ENCODE measurements around the gene CHST8.

Gene CHST8

DNA sequence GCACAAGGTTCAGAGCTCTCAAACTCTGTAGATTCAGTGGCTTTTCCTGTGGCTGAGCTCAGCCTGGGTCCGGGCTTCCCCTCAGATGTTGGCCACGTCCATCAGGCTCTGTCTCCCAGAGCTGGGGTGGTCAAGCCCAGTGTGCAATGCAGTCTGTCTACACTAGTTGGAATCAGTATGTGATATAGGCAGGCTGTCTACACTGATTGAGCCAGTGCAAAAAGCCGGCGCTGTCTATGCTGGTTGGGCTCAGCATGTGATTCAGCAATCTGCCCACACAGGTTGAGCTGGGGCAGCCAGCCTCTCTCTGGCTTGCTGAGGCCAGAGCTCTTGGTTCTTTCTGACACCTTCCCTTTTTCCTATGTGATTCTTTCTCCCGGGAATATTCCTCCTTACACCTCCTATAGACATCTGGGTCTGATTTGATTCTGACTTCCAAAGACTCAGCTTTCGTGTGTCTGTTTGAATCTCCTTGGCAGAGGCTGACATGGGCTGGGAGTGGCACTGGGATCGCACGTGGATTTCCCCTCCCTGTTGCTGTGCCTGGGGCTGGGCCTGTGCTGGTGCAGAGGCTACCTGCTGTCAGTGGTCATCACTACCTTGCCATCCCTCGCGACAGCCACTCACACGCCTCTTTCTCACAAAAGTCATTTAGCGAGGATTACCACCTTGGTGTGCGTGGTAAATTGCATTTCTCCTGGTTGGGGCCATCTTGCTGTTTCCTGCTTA is 9.3 kb downstream of the CHST8 start:
- Histone ChIP-seq H3K4me3 (ENCODE audit: low read length) (no peak overlapping the region), H3K4me1 (ENCODE audit: control insufficient read depth, insufficient read depth, low read length) (no peaks in the 10 kb centered on the region), H3K36me3 (ENCODE audit: control insufficient read depth, insufficient read depth, low read length, severe bottlenecking) (no peaks in the 10 kb centered on the region), H3K27me3 (replicated peaks; ENCODE audit: control insufficient read depth, insufficient read depth, low read length) (peaks cover 30% of the 10 kb centered on the region), H3K9me3 (ENCODE audit: control insufficient read depth, low read length) (no peaks in the 10 kb centered on the region), H3K9ac (ENCODE audit: low read length) (no peak overlapping the region)
- DNase-seq (ENCODE audit: low read depth) = no peak

GRCh38 chr19:33631609-33631973 is 9.8 kb downstream of the CHST8 start:
- Histone ChIP-seq H3K4me3 (ENCODE audit: low read length) (no peak overlapping the region), H3K9ac (ENCODE audit: low read length) (no peak overlapping the region), H3K36me3 (ENCODE audit: control insufficient read depth, insufficient read depth, low read length, severe bottlenecking) (no peaks in the 10 kb centered on the region), H3K27me3 (replicated peaks; ENCODE audit: control insufficient read depth, insufficient read depth, low read length) (peaks cover 27% of the 10 kb centered on the region), H3K4me1 (ENCODE audit: control insufficient read depth, insufficient read depth, low read length) (no peaks in the 10 kb centered on the region), H3K9me3 (ENCODE audit: control insufficient read depth, low read length) (no peaks in the 10 kb centered on the region)
- DNase-seq (ENCODE audit: low read depth) = no peak

GRCh38 chr19:33634361-33635091 is 12.8 kb downstream of the CHST8 start:
- no peak for DNase-seq (ENCODE audit: low read depth)
- no peak overlapping the region for H3K9ac ChIP-seq (ENCODE audit: low read length)
- H3K9me3 ChIP-seq (ENCODE audit: control insufficient read depth, low read length) = no peaks in the 10 kb centered on the region
- H3K4me1 ChIP-seq (ENCODE audit: control insufficient read depth, insufficient read depth, low read length) = no peaks in the 10 kb centered on the region
- H3K36me3 ChIP-seq (ENCODE audit: control insufficient read depth, insufficient read depth, low read length, severe bottlenecking) = no peaks in the 10 kb centered on the region
- peaks cover 19% of the 10 kb centered on the region for H3K27me3 ChIP-seq (replicated peaks; ENCODE audit: control insufficient read depth, insufficient read depth, low read length)
- H3K4me3 ChIP-seq (ENCODE audit: low read length) = no peak overlapping the region

GRCh38 chr19:33638167-33639034 is 16.6 kb downstream of the CHST8 start:
- H3K27me3 ChIP-seq (replicated peaks; ENCODE audit: control insufficient read depth, insufficient read depth, low read length) = peaks cover 7% of the 10 kb centered on the region
- H3K4me1 ChIP-seq (ENCODE audit: control insufficient read depth, insufficient read depth, low read length) = no peaks in the 10 kb centered on the region
- no peak overlapping the region for H3K9ac ChIP-seq (ENCODE audit: low read length)
- no peaks in the 10 kb centered on the region for H3K36me3 ChIP-seq (ENCODE audit: control insufficient read depth, insufficient read depth, low read length, severe bottlenecking)
- DNase-seq (ENCODE audit: low read depth) = no peak
- no peaks in the 10 kb centered on the region for H3K9me3 ChIP-seq (ENCODE audit: control insufficient read depth, low read length)
- H3K4me3 ChIP-seq (ENCODE audit: low read length) = no peak overlapping the region

- Histone ChIP-seq H3K36me3 (ENCODE audit: control insufficient read depth, insufficient read depth, low read length, severe bottlenecking) (no peaks in the 10 kb centered on the region), H3K9me3 (ENCODE audit: control insufficient read depth, low read length) (no peaks in the 10 kb centered on the region), H3K4me3 (ENCODE audit: low read length) (no peak overlapping the region), H3K9ac (ENCODE audit: low read length) (no peak overlapping the region), H3K27me3 (replicated peaks; ENCODE audit: control insufficient read depth, insufficient read depth, low read length) (peaks cover 7% of the 10 kb centered on the region), H3K4me1 (ENCODE audit: control insufficient read depth, insufficient read depth, low read length) (no peaks in the 10 kb centered on the region)
- no peak for DNase-seq (ENCODE audit: low read depth)
Observed at GRCh38 chr19:33639035-33639681, 17.4 kb downstream of the CHST8 start.

- Histone ChIP-seq H3K27me3 (replicated peaks; ENCODE audit: control insufficient read depth, insufficient read depth, low read length) (peaks cover 7% of the 10 kb centered on the region), H3K9ac (ENCODE audit: low read length) (no peak overlapping the region), H3K4me1 (ENCODE audit: control insufficient read depth, insufficient read depth, low read length) (no peaks in the 10 kb centered on the region), H3K4me3 (ENCODE audit: low read length) (no peak overlapping the region), H3K36me3 (ENCODE audit: control insufficient read depth, insufficient read depth, low read length, severe bottlenecking) (no peaks in the 10 kb centered on the region), H3K9me3 (ENCODE audit: control insufficient read depth, low read length) (no peaks in the 10 kb centered on the region)
- DNase-seq (ENCODE audit: low read depth) = no peak
Observed at GRCh38 chr19:33640773-33641172, 19.0 kb downstream of the CHST8 start.

DNA sequence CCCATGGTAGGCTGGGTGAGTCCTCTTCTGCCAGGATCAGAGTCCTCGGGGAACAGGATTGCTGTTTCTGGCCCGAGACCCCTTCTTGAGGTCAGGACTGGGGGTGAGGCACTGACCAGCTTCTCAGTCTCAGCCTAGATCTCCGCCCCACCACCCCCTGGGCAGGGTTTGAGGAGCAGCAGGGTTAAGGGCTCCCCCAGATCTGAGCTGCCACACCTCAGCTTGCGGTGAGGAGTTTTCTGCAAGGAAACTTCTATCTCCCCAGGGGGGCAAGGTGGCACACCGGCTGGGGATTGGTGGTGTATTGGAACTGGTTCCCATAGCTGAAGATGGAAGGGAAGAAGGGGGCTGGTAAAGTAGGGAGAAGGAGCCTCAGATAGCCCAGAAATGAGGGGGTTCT is 19.5 kb downstream of the CHST8 start:
- H3K9ac ChIP-seq (ENCODE audit: low read length) = no peak overlapping the region
- no peaks in the 10 kb centered on the region for H3K9me3 ChIP-seq (ENCODE audit: control insufficient read depth, low read length)
- no peaks in the 10 kb centered on the region for H3K4me1 ChIP-seq (ENCODE audit: control insufficient read depth, insufficient read depth, low read length)
- H3K27me3 ChIP-seq (replicated peaks; ENCODE audit: control insufficient read depth, insufficient read depth, low read length) = peaks cover 7% of the 10 kb centered on the region
- H3K36me3 ChIP-seq (ENCODE audit: control insufficient read depth, insufficient read depth, low read length, severe bottlenecking) = no peaks in the 10 kb centered on the region
- DNase-seq (ENCODE audit: low read depth) = no peak
- H3K4me3 ChIP-seq (ENCODE audit: low read length) = no peak overlapping the region

- no peaks in the 10 kb centered on the region for H3K4me1 ChIP-seq (ENCODE audit: control insufficient read depth, insufficient read depth, low read length)
- H3K4me3 ChIP-seq (ENCODE audit: low read length) = no peak overlapping the region
- no peaks in the 10 kb centered on the region for H3K36me3 ChIP-seq (ENCODE audit: control insufficient read depth, insufficient read depth, low read length, severe bottlenecking)
- H3K9ac ChIP-seq (ENCODE audit: low read length) = no peak overlapping the region
- DNase-seq (ENCODE audit: low read depth) = no peak
- no peaks in the 10 kb centered on the region for H3K9me3 ChIP-seq (ENCODE audit: control insufficient read depth, low read length)
- peaks cover 7% of the 10 kb centered on the region for H3K27me3 ChIP-seq (replicated peaks; ENCODE audit: control insufficient read depth, insufficient read depth, low read length)
Observed at GRCh38 chr19:33641956-33642498, 20.3 kb downstream of the CHST8 start.

- H3K4me1 ChIP-seq (ENCODE audit: control insufficient read depth, insufficient read depth, low read length) = no peaks in the 10 kb centered on the region
- H3K36me3 ChIP-seq (ENCODE audit: control insufficient read depth, insufficient read depth, low read length, severe bottlenecking) = no peaks in the 10 kb centered on the region
- H3K9ac ChIP-seq (ENCODE audit: low read length) = no peak overlapping the region
- no peak for DNase-seq (ENCODE audit: low read depth)
- H3K4me3 ChIP-seq (ENCODE audit: low read length) = no peak overlapping the region
- no peaks in the 10 kb centered on the region for H3K9me3 ChIP-seq (ENCODE audit: control insufficient read depth, low read length)
- peaks cover 4% of the 10 kb centered on the region for H3K27me3 ChIP-seq (replicated peaks; ENCODE audit: control insufficient read depth, insufficient read depth, low read length)
Observed at GRCh38 chr19:33644284-33644836, 22.6 kb downstream of the CHST8 start.

DNA sequence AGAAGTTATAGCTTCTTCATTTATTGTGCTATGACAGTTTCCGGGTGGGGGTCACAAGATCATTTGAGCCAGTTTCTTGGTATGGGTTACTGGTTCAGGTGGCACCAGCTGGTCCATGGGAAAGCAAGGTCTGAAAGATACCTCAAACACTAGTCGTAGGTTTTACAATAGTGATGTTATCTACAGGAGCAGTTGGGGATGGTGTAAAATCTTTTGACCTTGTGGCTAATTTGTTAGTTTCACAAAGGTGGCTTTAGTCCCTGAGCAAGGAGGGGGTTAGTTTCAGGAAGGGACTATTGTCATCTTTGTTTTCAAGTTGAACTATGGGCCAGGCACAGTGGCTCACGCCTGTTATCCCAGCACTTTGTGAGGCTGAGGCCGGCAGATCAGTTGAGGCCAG is 24.6 kb downstream of the CHST8 start:
- no peak for DNase-seq (ENCODE audit: low read depth)
- no peaks in the 10 kb centered on the region for H3K9me3 ChIP-seq (ENCODE audit: control insufficient read depth, low read length)

More for the DNA sequence above, 24.6 kb downstream of the CHST8 start:
- Histone ChIP-seq H3K36me3 (ENCODE audit: control insufficient read depth, insufficient read depth, low read length, severe bottlenecking) (no peaks in the 10 kb centered on the region), H3K4me1 (ENCODE audit: control insufficient read depth, insufficient read depth, low read length) (no peaks in the 10 kb centered on the region), H3K27me3 (replicated peaks; ENCODE audit: control insufficient read depth, insufficient read depth, low read length) (peaks cover 3% of the 10 kb centered on the region), H3K9ac (ENCODE audit: low read length) (no peak overlapping the region), H3K4me3 (ENCODE audit: low read length) (no peak overlapping the region)

All from adipocyte (in vitro differentiated cells).